ENCODE data around the gene CHID1.

Gene CHID1

DNA sequence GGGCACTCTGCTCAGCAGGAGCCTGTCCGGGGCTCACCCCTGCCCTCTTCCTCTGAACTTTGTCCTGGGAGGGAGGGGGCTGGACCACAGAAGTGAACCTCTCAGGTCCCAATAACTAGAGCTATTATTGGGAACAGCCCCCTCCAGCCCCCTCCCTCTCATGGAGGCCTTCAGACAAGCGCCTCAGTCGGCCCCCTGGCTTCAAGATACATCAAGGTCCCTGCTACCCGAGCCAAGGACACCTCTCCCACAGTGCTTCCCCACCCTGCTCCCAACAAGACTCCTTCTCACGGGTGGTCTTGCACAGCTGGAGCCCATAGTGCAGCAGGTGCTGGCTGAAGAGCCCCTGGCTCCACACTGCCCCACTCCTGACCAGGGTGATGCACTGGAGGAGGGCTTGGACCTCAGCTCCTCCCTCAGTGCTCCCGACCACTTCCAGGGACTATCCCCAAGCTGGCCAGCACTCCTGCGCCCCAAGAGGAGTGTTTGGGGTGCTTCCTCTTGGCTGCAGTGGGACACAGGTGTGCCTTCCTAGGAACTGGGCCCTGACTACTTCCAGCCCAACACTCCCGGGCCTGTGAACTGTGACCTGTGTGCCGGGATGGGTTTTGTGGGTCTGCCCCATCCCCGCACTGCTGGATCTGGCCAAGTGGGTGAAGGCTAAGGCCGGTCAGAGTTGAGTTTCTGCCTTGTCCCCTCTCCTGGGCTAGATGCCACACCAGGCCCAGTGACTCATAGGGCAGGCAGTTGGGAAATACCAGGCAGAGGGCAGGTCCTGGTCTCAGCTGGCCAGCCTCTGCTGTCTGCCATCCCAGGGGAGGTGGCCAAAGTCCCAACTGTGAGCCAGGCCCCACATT lies 89.7 kb downstream of the CHID1 start:
- peak overlapping the region; percentile 99 for H3K9ac ChIP-seq (ENCODE audit: low read length)
- H3K36me3 ChIP-seq (ENCODE audit: control insufficient read depth, insufficient read depth, low read length, severe bottlenecking): peaks cover 58% of the 10 kb centered on the region
- no peaks in the 10 kb centered on the region for H3K9me3 ChIP-seq (ENCODE audit: control insufficient read depth, low read length)
- peak; percentile 87 for DNase-seq (ENCODE audit: low read depth)
- peak overlapping the region; percentile 94 for H3K4me3 ChIP-seq (ENCODE audit: low read length)
- H3K4me1 ChIP-seq (ENCODE audit: control insufficient read depth, insufficient read depth, low read length): peaks cover 36% of the 10 kb centered on the region
- no peaks in the 10 kb centered on the region for H3K27me3 ChIP-seq (replicated peaks; ENCODE audit: control insufficient read depth, insufficient read depth, low read length)

- Histone ChIP-seq H3K36me3 (ENCODE audit: control insufficient read depth, insufficient read depth, low read length, severe bottlenecking) (peaks cover 51% of the 10 kb centered on the region), H3K9ac (ENCODE audit: low read length) (peak overlapping the region; percentile 99), H3K9me3 (ENCODE audit: control insufficient read depth, low read length) (no peaks in the 10 kb centered on the region), H3K4me3 (ENCODE audit: low read length) (peak overlapping the region; percentile 94), H3K4me1 (ENCODE audit: control insufficient read depth, insufficient read depth, low read length) (peaks cover 32% of the 10 kb centered on the region), H3K27me3 (replicated peaks; ENCODE audit: control insufficient read depth, insufficient read depth, low read length) (no peaks in the 10 kb centered on the region)
- DNase-seq (ENCODE audit: low read depth): peak; percentile 80
Measured at GRCh38 chr11:819943-820649, 90.5 kb downstream of the CHID1 start.

GRCh38 chr11:819129-819931 lies 91.3 kb downstream of the CHID1 start:
- Histone ChIP-seq H3K9ac (ENCODE audit: low read length) (peak overlapping the region; percentile 99), H3K9me3 (ENCODE audit: control insufficient read depth, low read length) (no peaks in the 10 kb centered on the region), H3K27me3 (replicated peaks; ENCODE audit: control insufficient read depth, insufficient read depth, low read length) (no peaks in the 10 kb centered on the region), H3K36me3 (ENCODE audit: control insufficient read depth, insufficient read depth, low read length, severe bottlenecking) (peaks cover 43% of the 10 kb centered on the region), H3K4me3 (ENCODE audit: low read length) (peak overlapping the region; percentile 94), H3K4me1 (ENCODE audit: control insufficient read depth, insufficient read depth, low read length) (peaks cover 31% of the 10 kb centered on the region)
- DNase-seq (ENCODE audit: low read depth): peak; percentile 97

DNA sequence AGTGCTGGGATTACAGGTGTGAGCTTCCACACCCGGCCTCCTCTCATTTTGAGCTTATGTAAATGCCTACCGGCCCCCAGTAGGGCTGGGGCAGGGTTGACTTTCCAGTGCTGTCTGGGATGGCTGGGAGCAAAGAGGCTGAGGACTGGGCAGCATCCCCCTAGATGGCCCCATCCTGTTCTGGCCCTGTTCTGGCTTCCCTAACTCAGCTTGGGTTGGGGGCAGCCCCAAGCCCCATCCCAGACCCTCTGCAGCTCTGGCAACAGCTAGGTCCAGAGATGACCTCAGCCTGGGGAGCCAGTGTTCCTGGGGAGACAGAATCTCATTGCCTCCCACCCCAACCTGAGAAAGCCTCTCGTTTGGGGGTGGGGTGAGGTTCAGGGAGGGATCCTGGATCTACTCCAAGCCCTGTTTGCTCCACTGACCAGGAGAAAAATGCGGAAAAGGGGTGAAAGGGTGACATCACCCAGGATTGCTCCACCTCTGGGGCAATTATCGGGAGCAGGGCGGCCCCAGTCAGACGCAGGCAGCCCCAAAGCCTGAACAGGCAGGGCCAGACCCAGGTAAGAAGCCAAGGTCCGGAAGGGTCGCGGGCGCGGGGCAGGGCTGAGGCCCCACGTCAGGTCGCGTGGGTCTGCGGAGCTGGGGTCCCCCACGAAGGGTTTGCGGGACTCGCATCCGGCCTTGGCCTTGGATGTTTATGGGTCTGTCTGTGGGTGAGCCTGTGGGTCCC lies 92.0 kb downstream of the CHID1 start, which contains the start of gene PNPLA2:
Gene PNPLA2 (plus strand): TSS at position 519 of the 733 bp plus-strand sequence. CDS start 805 bp downstream, outside the sequence.
- Histone ChIP-seq H3K4me1 (ENCODE audit: control insufficient read depth, insufficient read depth, low read length) (peaks cover 36% of the 10 kb centered on the region), H3K4me3 (ENCODE audit: low read length) (peak within 1 kb of the TSS; percentile 94), H3K9ac (ENCODE audit: low read length) (peak within 1 kb of the TSS; percentile 99), H3K36me3 (ENCODE audit: control insufficient read depth, insufficient read depth, low read length, severe bottlenecking) (peaks cover 40% of the 10 kb centered on the region), H3K9me3 (ENCODE audit: control insufficient read depth, low read length) (no peaks in the 10 kb centered on the region), H3K27me3 (replicated peaks; ENCODE audit: control insufficient read depth, insufficient read depth, low read length) (no peaks in the 10 kb centered on the region)
- DNase-seq (ENCODE audit: low read depth): peak; percentile 72
